GM10266 (cell line): ENCODE results near the gene MYL12B.

Experiments used
- DNase-seq: peaks from one replicate; pipeline ENCODE4 v3.0.0; 2012; ENCODE audit errors: extremely low spot score
- CTCF ChIP-seq: IDR thresholded peaks from 2 replicates; pipeline ENCODE4 v1.5.1; 2012; ENCODE audit warnings: mild to moderate bottlenecking, low read depth; ENCODE audit not compliant: control insufficient read depth, insufficient read depth; ENCODE audit errors: missing control alignments

The MYL12B gene

GRCh38 chr18:3226048-3226447 is 35.9 kb upstream of the MYL12B start:
- DNase-seq = no peak
- TF ChIP-seq CTCF = no peak

- no peak for TF ChIP-seq CTCF
Observed at GRCh38 chr18:3230401-3231334, 31.3 kb upstream of the MYL12B start.

GRCh38 chr18:3233004-3233403 is 28.9 kb upstream of the MYL12B start:
- no peak for DNase-seq
- no peak for TF ChIP-seq CTCF

More at GRCh38 chr18:3230401-3231334, 31.3 kb upstream of the MYL12B start:
- DNase-seq = no peak

GRCh38 chr18:3233433-3234168 is 28.3 kb upstream of the MYL12B start:
- no peak for TF ChIP-seq CTCF
- no peak for DNase-seq

GRCh38 chr18:3234457-3234856 is 27.5 kb upstream of the MYL12B start:
- no peak for TF ChIP-seq CTCF
- no peak for DNase-seq

- TF ChIP-seq CTCF = no peak
- no peak for DNase-seq
Observed at GRCh38 chr18:3235846-3236245, 26.1 kb upstream of the MYL12B start.
